Uterus (tissue), 4 donors: ENCODE measurements around the gene RAB43. TPM values are rescaled to one million over a fixed set of nuclear protein-coding genes. Genes with fewer than 3 reads are reported as not detected.

Experiments used
- DNase-seq, 2 donors: peaks; one replicate each; pipeline ENCODE4 v3.0.0-alpha.2; 2019 to 2020
- H3K27ac ChIP-seq, 2 donors: fragments of 200-600 bp; sonication (generic); 1 replicate in 1 of 2; 2 replicates in 1 of 2; pipeline ENCODE4 v1.5.1; 2016 to 2018
- H3K27me3 ChIP-seq, 2 donors: fragments of 200-600 bp; sonication (generic); one replicate each; pipeline ENCODE4 v1.5.1; 2018 to 2019; ENCODE audit warnings: control low read depth in 1 of 2
- H3K36me3 ChIP-seq, 2 donors: fragments of 200-600 bp; sonication (generic); one replicate each; pipeline ENCODE4 v1.5.1; 2019; ENCODE audit warnings: control low read depth in 1 of 2
- H3K4me1 ChIP-seq, 2 donors: fragments of 200-600 bp; sonication (generic); one replicate each; pipeline ENCODE4 v1.5.1; 2018 to 2019; ENCODE audit warnings: control low read depth in 1 of 2
- H3K4me3 ChIP-seq, 2 donors: fragments of 200-600 bp; sonication (generic); 1 replicate in 1 of 2; 2 replicates in 1 of 2; pipeline ENCODE4 v1.5.1; 2018 to 2019; ENCODE audit warnings: mild to moderate bottlenecking in 1 of 2
- H3K9me3 ChIP-seq, 2 donors: fragments of 200-600 bp; sonication (generic); one replicate each; pipeline ENCODE4 v1.5.1; 2019; ENCODE audit warnings: control low read depth in 1 of 2
- CTCF ChIP-seq, 4 experiments: fragments of 200-600 bp in 2 of 4; fragments of 450-650 bp in 2 of 4; sonication (generic) in 2 of 4; IDR thresholded peaks; one replicate each; pipeline ENCODE4 v1.5.1; 2016 to 2019; ENCODE audit warnings: antibody characterized with exemption in 4 of 4, mild to moderate bottlenecking in 2 of 4, moderate library complexity in 1 of 4
- POLR2A ChIP-seq, 2 donors: fragments of 450-650 bp; IDR thresholded peaks; one replicate each; pipeline ENCODE4 v1.6.1; 2016; ENCODE audit warnings: antibody characterized with exemption in 2 of 2, mild to moderate bottlenecking in 1 of 2, moderate library complexity in 1 of 2
- intact Hi-C: fragments of 100-400 bp; cut with DNase I; formaldehyde crosslinking; loops from one replicate; pipeline ENCODE4 v1.15.1; 2023; ENCODE audit warnings: low total_unique reads
- total RNA-seq, 4 donors: library from RNA; depleted of rRNA in 3 of 4; stranded (reverse); fragments of >200 nt in 3 of 4; gene quantifications; one replicate each; pipeline versions ENCODE4 v1.1.0 to v1.2.4, GENCODE V29; 2014 to 2023
- donor health status: DM: yes; HTN: yes; CAD: no.

The RAB43 gene
- total RNA-seq, 4 donors from 2014 or later: 10.8 to 38.2 (median 26.8) TPM

- no peaks in the 10 kb centered on the region for H3K9me3 ChIP-seq
- H3K27ac ChIP-seq: no peak overlapping the region
- H3K4me3 ChIP-seq: no peak overlapping the region
- TF ChIP-seq CTCF (IDR thresholded peaks at IDR 0.05) (no peak), POLR2A (IDR thresholded peaks at IDR 0.05) (no peak)
- H3K27me3 ChIP-seq: no peaks in the 10 kb centered on the region
- H3K36me3 ChIP-seq: no peaks in the 10 kb centered on the region
- intact Hi-C loops: no loop called here
- no peak for DNase-seq
- H3K4me1 ChIP-seq: no peaks in the 10 kb centered on the region
Observed at GRCh38 chr3:129132097-129132866, 10.7 kb upstream of the RAB43 start.

GRCh38 chr3:129131465-129132088, 10.0 kb upstream of the RAB43 start:
- Histone ChIP-seq H3K4me3 (no peak overlapping the region), H3K9me3 (no peaks in the 10 kb centered on the region), H3K36me3 (no peaks in the 10 kb centered on the region), H3K27ac (no peak overlapping the region), H3K4me1 (no peaks in the 10 kb centered on the region), H3K27me3 (no peaks in the 10 kb centered on the region)
- intact Hi-C loops: no loop called here
- TF ChIP-seq POLR2A (IDR thresholded peaks at IDR 0.05) (no peak), CTCF (IDR thresholded peaks at IDR 0.05) (no peak)
- no peak for DNase-seq

- H3K9me3 ChIP-seq: no peaks in the 10 kb centered on the region
- DNase-seq: no peak
- no peaks in the 10 kb centered on the region for H3K4me1 ChIP-seq
- H3K27me3 ChIP-seq: no peaks in the 10 kb centered on the region
- intact Hi-C loops: no loop called here
- no peak overlapping the region for H3K4me3 ChIP-seq
- TF ChIP-seq CTCF (IDR thresholded peaks at IDR 0.05) (no peak), POLR2A (IDR thresholded peaks at IDR 0.05) (no peak)
- H3K27ac ChIP-seq: no peak overlapping the region
- no peaks in the 10 kb centered on the region for H3K36me3 ChIP-seq
Observed at GRCh38 chr3:129130291-129130813, 8.7 kb upstream of the RAB43 start.

- TF ChIP-seq CTCF (IDR thresholded peaks at IDR 0.05) (no peak), POLR2A (IDR thresholded peaks at IDR 0.05) (no peak)
- intact Hi-C loops: no loop called here
- H3K4me3 ChIP-seq: no peak overlapping the region
- no peaks in the 10 kb centered on the region for H3K4me1 ChIP-seq
- no peaks in the 10 kb centered on the region for H3K36me3 ChIP-seq
- DNase-seq: no peak
- no peaks in the 10 kb centered on the region for H3K9me3 ChIP-seq
- H3K27ac ChIP-seq: no peak overlapping the region
- H3K27me3 ChIP-seq: no peaks in the 10 kb centered on the region
Observed at GRCh38 chr3:129128357-129129155, 7.0 kb upstream of the RAB43 start.
